Parathyroid adenoma (tissue), 2 donors: Measurements from ENCODE around the gene SSU72.
"Not testable (repeated sequence)": the region's sequence is repeated elsewhere in the genome, so short reads cannot be mapped to it uniquely, and the experiment has no call there.

Experiments
- H2AFZ ChIP-seq: fragments of 300-600 bp; sonication (generic); one replicate; pipeline ENCODE4 v1.7.0; 2017; ENCODE audit warnings: antibody characterized with exemption, mild to moderate bottlenecking
- H3K27ac ChIP-seq: fragments of 300-600 bp; sonication (generic); one replicate; pipeline ENCODE4 v1.7.0; 2017
- H3K27me3 ChIP-seq: fragments of 300-600 bp; sonication (generic); one replicate; pipeline ENCODE4 v1.7.0; 2017; ENCODE audit warnings: low read length; ENCODE audit not compliant: control insufficient read depth, insufficient read depth
- H3K36me3 ChIP-seq: fragments of 300-600 bp; sonication (generic); one replicate; pipeline ENCODE4 v1.7.0; 2017; ENCODE audit warnings: low read length; ENCODE audit not compliant: control insufficient read depth, insufficient read depth
- H3K4me1 ChIP-seq: fragments of 300-600 bp; sonication (generic); one replicate; pipeline ENCODE4 v1.7.0; 2017; ENCODE audit warnings: control low read depth
- H3K4me2 ChIP-seq: fragments of 300-600 bp; sonication (generic); one replicate; pipeline ENCODE4 v1.7.0; 2017; ENCODE audit warnings: low read length
- H3K4me3 ChIP-seq: fragments of 300-600 bp; sonication (generic); one replicate; pipeline ENCODE4 v1.7.0; 2017; ENCODE audit warnings: low read depth, low read length
- H3K79me2 ChIP-seq: fragments of 300-600 bp; sonication (generic); one replicate; pipeline ENCODE4 v1.7.0; 2017; ENCODE audit warnings: control low read depth
- H3K9ac ChIP-seq: fragments of 300-600 bp; sonication (generic); one replicate; pipeline ENCODE4 v1.7.0; 2017; ENCODE audit warnings: mild to moderate bottlenecking
- H3K9me3 ChIP-seq: fragments of 300-600 bp; sonication (generic); one replicate; pipeline ENCODE4 v1.7.0; 2017; ENCODE audit warnings: low read length; ENCODE audit not compliant: control insufficient read depth
- TF ChIP-seq, protein P1 (sequence below): fragments of 300-600 bp; sonication (generic); IDR thresholded peaks from one replicate; pipeline ENCODE4 v1.7.0; 2017; ENCODE audit warnings: antibody characterized with exemption, mild to moderate bottlenecking
- donor health status: primary hyperparathyroidism.

Gene SSU72

GRCh38 chr1:1505366-1505798 is 69.3 kb downstream of the SSU72 start:
- Histone ChIP-seq H3K4me2 (peak overlapping the region; percentile 34), H3K27ac (peak overlapping the region; percentile 77), H2AFZ (peak overlapping the region; percentile 75)
- not testable (repeated sequence) for H3K9me3 ChIP-seq, H3K79me2 ChIP-seq, H3K9ac ChIP-seq, H3K27me3 ChIP-seq, H3K36me3 ChIP-seq, H3K4me3 ChIP-seq, H3K4me1 ChIP-seq
- TF ChIP-seq, protein P1, sequence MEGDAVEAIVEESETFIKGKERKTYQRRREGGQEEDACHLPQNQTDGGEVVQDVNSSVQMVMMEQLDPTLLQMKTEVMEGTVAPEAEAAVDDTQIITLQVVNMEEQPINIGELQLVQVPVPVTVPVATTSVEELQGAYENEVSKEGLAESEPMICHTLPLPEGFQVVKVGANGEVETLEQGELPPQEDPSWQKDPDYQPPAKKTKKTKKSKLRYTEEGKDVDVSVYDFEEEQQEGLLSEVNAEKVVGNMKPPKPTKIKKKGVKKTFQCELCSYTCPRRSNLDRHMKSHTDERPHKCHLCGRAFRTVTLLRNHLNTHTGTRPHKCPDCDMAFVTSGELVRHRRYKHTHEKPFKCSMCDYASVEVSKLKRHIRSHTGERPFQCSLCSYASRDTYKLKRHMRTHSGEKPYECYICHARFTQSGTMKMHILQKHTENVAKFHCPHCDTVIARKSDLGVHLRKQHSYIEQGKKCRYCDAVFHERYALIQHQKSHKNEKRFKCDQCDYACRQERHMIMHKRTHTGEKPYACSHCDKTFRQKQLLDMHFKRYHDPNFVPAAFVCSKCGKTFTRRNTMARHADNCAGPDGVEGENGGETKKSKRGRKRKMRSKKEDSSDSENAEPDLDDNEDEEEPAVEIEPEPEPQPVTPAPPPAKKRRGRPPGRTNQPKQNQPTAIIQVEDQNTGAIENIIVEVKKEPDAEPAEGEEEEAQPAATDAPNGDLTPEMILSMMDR, result peak; percentile 6

DNA sequence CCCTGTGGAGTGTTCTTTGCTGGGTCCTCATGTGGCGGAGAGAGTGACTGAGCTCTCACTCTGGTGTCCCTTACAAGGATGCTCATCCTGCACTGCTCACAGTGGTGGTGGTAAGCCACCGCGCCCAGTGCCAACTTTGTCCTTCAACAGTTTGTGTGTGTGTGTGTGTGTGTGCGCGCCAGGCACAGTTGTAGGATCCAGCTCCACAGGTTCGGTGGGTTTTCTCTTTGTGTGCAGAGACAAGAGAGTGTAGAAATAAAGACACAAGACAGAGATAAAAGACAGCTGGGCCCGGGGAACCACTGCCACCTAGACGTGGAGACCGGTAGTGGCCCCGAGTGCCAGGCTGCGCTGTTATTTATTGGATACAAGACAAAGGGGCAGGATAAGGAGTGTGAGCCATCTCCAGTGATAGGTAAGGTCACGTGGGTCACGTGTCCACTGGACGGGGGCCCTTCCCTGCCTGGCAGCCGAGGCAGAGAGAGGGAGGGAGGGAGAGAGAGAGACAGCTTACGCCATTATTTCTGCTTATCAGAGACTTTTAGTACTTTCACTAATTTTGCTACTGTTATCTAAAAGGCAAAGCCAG is 69.8 kb downstream of the SSU72 start:
- not testable (repeated sequence) for H3K4me1 ChIP-seq, H3K9me3 ChIP-seq, H3K36me3 ChIP-seq, H3K4me3 ChIP-seq, H3K79me2 ChIP-seq, H3K27me3 ChIP-seq, H3K9ac ChIP-seq
- Histone ChIP-seq H3K27ac (peak overlapping the region; percentile 77), H2AFZ (peak overlapping the region; percentile 75), H3K4me2 (peak overlapping the region; percentile 34)
- TF ChIP-seq, protein P1, result peak; percentile 72

DNA sequence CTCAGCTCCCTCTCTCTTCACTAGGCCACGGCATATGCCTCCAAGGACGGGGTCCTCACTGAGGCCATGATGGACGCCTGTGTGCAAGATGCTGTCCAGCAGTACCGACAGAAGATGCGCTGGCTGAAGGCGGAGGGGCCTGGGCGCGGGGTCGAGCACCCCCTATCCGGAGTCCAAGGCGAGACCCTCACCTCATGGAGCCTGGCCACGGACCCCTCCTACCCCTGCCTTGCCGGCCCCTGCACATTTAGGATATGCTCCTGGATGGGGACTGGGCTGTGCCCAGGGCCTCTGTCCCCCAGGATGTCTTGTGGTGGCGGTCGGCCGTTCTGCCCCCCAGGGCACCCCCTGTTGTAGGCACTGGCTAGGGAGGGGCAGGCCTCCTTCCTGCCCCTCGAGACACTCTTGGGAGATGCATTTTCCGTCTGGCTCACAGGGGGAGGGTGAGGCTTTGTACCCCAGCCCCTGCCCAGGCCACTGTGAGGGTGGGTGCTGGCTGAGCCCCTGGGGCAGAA is 79.1 kb downstream of the SSU72 start:
- H3K9ac ChIP-seq, H3K27me3 ChIP-seq, H3K36me3 ChIP-seq, H3K4me1 ChIP-seq, H3K27ac ChIP-seq, H3K9me3 ChIP-seq, H2AFZ ChIP-seq, H3K4me2 ChIP-seq, H3K4me3 ChIP-seq, H3K79me2 ChIP-seq: not testable (repeated sequence)

GRCh38 chr1:1494311-1494710 is 80.4 kb downstream of the SSU72 start:
- not testable (repeated sequence) for H3K9ac ChIP-seq, H3K79me2 ChIP-seq, H3K4me1 ChIP-seq, H3K36me3 ChIP-seq, H2AFZ ChIP-seq, H3K9me3 ChIP-seq, H3K27ac ChIP-seq, H3K27me3 ChIP-seq, H3K4me2 ChIP-seq, H3K4me3 ChIP-seq
